AG09309 (cell line): ENCODE measurements around the gene ECPAS.

Experiments
- DNase-seq: peaks from one replicate; pipeline ENCODE4 v3.0.0-alpha.2; 2010; ENCODE audit warnings: low read depth
- H3K4me3 ChIP-seq: 2 replicates; pipeline ENCODE4 v1.5.1; 2011; ENCODE audit warnings: mild to moderate bottlenecking, low read depth, low read length, moderate library complexity; ENCODE audit not compliant: control insufficient read depth
- CTCF ChIP-seq: IDR thresholded peaks from 2 replicates; pipeline ENCODE4 v1.5.1; 2011; ENCODE audit warnings: mild to moderate bottlenecking, low read depth, low read length, inconsistent platforms; ENCODE audit not compliant: insufficient read depth, control insufficient read depth; ENCODE audit errors: missing control alignments

The ECPAS gene

GRCh38 chr9:111320631-111321030 is 163.6 kb downstream of the ECPAS start:
- H3K4me3 ChIP-seq: no peak overlapping the region
- TF ChIP-seq CTCF: no peak
- DNase-seq: no peak

- no peak for TF ChIP-seq CTCF
- H3K4me3 ChIP-seq: no peak overlapping the region
- DNase-seq: peak; percentile 8
Measured at GRCh38 chr9:111316796-111317195, 167.4 kb downstream of the ECPAS start.
